KBM-7 (cell line): ENCODE results near the gene MEGF6.

ENCODE experiments used
- DNase-seq: peaks from one replicate; pipeline ENCODE4 v3.0.0-alpha.2; 2015
- in situ Hi-C: fragments of 300-500 bp; cut with MboI; formaldehyde crosslinking; loops from 2 replicates; pipeline ENCODE4 v1.14.3; 2020; ENCODE audit warnings: low sequenced_read_pairs, low pct_unique_long_range_greater_than_20kb, mixed read lengths

MEGF6 gene

GRCh38 chr1:3485016-3485415, 126.3 kb downstream of the MEGF6 start:
- in situ Hi-C loops = no loop called here
- DNase-seq = no peak

- in situ Hi-C loops = no loop called here
- peak; percentile 50 for DNase-seq
Measured at GRCh38 chr1:3483801-3484444, 127.4 kb downstream of the MEGF6 start.

- DNase-seq = no peak
- in situ Hi-C loops = no loop called here
Measured at GRCh38 chr1:3483380-3483779, 127.9 kb downstream of the MEGF6 start.

GRCh38 chr1:3482378-3482849, 128.9 kb downstream of the MEGF6 start:
- in situ Hi-C loops = no loop called here
- DNase-seq = peak; percentile 34

GRCh38 chr1:3481836-3482375, 129.4 kb downstream of the MEGF6 start:
- in situ Hi-C loops = no loop called here
- no peak for DNase-seq

- in situ Hi-C loops = no loop called here
- DNase-seq = no peak
Measured at GRCh38 chr1:3481046-3481445, 130.3 kb downstream of the MEGF6 start.

GRCh38 chr1:3480369-3480719, 131.0 kb downstream of the MEGF6 start:
- no peak for DNase-seq
- in situ Hi-C loops = no loop called here

- no peak for DNase-seq
- in situ Hi-C loops = no loop called here
Measured at GRCh38 chr1:3479511-3480368, 131.6 kb downstream of the MEGF6 start.

GRCh38 chr1:3478187-3478586, 133.1 kb downstream of the MEGF6 start:
- DNase-seq = no peak
- in situ Hi-C loops = no loop called here

- DNase-seq = no peak
- in situ Hi-C loops = no loop called here
Measured at GRCh38 chr1:3477241-3477995, 133.9 kb downstream of the MEGF6 start.

GRCh38 chr1:3476666-3477065, 134.6 kb downstream of the MEGF6 start:
- no peak for DNase-seq
- in situ Hi-C loops = no loop called here

GRCh38 chr1:3475839-3476573, 135.3 kb downstream of the MEGF6 start:
- no peak for DNase-seq
- in situ Hi-C loops = no loop called here

GRCh38 chr1:3474421-3474820, 136.9 kb downstream of the MEGF6 start:
- no peak for DNase-seq
- in situ Hi-C loops = no loop called here

- in situ Hi-C loops = no loop called here
- no peak for DNase-seq
Measured at GRCh38 chr1:3474016-3474415, 137.3 kb downstream of the MEGF6 start.

- in situ Hi-C loops = no loop called here
- DNase-seq = no peak
Measured at GRCh38 chr1:3473381-3473844, 137.9 kb downstream of the MEGF6 start.

- in situ Hi-C loops = no loop called here
- no peak for DNase-seq
Measured at GRCh38 chr1:3472906-3473305, 138.4 kb downstream of the MEGF6 start.

GRCh38 chr1:3472088-3472850, 139.0 kb downstream of the MEGF6 start:
- no peak for DNase-seq
- in situ Hi-C loops = no loop called here

- in situ Hi-C loops = no loop called here
- DNase-seq = no peak
Measured at GRCh38 chr1:3471356-3472087, 139.8 kb downstream of the MEGF6 start.
